HFF-Myc (cell line): ENCODE results near the gene RINL.
"Not testable (repeated sequence)": the region's sequence is repeated elsewhere in the genome, so short reads cannot be mapped to it uniquely, and the experiment has no call there.

ENCODE experiments used
- DNase-seq: peaks from one replicate; pipeline ENCODE4 v3.0.0-alpha.2; 2011; ENCODE audit warnings: low read depth; ENCODE audit errors: extremely low read depth
- H3K4me3 ChIP-seq: replicated peaks from 2 replicates; pipeline ENCODE4 v1.5.1; 2011; ENCODE audit warnings: low read depth, mild to moderate bottlenecking, control low read depth, low read length
- TF ChIP-seq, protein P1 (sequence below): IDR thresholded peaks from 2 replicates; pipeline ENCODE4 v1.5.1; 2012; ENCODE audit warnings: mild to moderate bottlenecking, low read depth, low read length, control low read depth; ENCODE audit errors: missing control alignments

Gene RINL

DNA sequence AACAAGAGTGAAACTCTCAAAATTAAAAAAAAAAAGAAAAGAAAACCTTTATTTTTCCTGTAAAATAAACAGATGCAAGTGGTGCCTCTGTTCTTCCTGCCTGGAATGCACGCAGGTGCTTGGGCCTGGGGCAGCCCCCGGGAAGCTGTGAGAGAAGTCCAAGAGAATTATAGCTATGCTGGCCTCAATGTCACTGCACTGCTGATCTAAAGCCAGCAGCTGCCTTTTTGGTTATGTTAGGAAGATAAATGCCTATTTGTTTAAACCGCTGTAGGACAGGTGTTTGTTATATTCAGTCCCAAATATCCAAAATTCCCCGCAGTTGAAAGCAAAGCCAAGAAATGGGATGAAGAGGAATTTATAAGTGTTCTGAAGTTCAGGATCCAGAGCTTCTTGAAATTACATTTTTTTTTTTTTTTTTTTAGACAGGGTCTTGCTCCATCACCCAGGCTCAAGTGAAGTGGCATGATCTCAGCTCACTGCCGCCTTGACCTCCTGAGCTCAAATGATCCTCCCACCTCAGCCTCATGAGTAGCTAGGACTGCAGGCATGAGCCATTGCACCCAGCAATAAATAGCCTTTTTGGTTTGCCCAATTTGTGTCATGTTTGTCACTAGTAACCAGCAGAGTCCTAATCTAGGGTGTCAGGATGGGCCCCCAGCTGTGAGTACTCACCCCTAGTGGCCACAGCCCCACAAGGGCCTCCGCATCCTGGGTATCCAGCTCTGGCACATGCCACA lies 2.2 kb downstream of the RINL start:
- DNase-seq = no peak
- TF ChIP-seq, protein P1, sequence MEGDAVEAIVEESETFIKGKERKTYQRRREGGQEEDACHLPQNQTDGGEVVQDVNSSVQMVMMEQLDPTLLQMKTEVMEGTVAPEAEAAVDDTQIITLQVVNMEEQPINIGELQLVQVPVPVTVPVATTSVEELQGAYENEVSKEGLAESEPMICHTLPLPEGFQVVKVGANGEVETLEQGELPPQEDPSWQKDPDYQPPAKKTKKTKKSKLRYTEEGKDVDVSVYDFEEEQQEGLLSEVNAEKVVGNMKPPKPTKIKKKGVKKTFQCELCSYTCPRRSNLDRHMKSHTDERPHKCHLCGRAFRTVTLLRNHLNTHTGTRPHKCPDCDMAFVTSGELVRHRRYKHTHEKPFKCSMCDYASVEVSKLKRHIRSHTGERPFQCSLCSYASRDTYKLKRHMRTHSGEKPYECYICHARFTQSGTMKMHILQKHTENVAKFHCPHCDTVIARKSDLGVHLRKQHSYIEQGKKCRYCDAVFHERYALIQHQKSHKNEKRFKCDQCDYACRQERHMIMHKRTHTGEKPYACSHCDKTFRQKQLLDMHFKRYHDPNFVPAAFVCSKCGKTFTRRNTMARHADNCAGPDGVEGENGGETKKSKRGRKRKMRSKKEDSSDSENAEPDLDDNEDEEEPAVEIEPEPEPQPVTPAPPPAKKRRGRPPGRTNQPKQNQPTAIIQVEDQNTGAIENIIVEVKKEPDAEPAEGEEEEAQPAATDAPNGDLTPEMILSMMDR = no peak
- H3K4me3 ChIP-seq = no peak overlapping the region

DNA sequence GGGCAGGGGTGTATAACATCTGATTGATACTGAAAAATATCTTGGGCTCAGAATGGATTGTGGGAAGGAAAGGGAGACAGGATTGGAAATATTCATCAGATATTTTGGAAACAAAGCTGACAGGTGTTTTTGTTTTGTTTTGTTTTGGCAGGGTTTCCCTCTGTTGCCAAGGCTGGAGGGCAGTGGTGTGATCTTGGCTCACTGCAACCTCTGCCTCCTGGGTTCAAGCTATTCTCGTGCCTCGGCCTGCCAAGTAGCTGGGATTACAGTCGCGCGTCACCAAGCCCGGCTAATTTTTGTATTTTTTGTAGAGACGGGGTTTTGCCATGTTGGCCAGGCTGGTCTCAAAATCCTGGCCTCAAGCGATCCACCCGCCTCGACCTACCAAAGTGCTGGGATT lies 4.7 kb downstream of the RINL start:
- not testable (repeated sequence) for H3K4me3 ChIP-seq, DNase-seq

DNA sequence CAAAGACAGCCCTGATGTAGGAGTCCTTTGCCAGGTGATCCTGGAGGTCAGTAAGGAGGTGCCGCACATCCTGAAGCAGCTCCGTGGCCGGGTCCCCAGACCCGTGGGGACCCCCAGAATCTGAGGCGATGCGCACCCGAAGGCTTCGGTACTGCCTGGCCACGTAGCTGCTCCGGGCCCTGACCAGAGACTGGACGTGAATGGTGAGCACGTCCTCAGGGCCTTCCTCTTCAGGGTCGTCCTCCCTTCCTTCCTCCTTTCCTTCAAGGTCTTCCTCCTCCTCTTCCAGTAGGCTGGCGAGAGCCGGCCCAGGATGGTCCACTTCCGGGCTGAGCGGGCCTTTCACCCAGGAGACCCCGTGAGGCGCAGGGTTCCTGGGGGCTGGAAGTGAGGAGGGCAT lies 7.5 kb downstream of the RINL start:
- TF ChIP-seq, protein P1 = no peak
- DNase-seq = no peak
- no peak overlapping the region for H3K4me3 ChIP-seq

DNA sequence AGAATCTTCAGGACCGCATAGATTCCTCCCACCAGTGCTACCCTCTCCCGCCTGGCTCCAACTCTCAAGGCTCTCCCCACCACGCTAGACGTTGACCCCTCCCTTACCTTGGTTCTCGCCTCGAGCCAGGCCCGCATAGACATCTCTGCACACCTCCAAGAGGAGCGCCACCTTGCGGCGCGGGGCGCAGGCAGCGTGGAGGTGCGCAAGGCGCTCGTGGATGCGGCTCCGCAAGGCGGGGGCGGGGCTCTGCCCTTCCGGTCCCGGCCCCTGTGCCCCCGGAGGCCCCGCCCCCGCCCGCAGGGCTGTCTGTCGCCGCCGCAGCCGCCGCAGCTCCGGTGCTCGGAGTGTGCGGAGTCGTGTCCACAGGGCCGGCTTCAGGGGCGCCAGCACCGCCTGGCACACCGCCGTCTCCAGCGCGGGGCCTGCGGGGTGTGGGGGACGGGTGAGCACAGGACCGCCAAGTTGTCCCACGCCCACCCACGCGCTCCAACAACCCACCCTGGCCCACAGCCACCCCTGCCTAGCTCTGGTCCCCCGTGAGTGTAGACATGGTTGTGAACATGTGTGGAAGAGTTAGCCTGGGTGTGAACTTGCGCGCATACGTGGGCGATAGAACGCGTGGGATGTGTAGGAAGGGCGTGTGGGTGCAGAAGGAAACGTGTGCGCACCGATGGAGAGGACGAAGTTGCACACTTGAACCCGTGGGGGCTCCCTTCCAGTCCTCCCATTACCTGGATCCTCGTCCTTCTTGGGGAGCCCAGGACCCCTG lies 8.1 kb downstream of the RINL start:
- TF ChIP-seq, protein P1 = peak; percentile 78
- peak overlapping the region; percentile 48 for H3K4me3 ChIP-seq
- DNase-seq = peak; percentile 31

DNA sequence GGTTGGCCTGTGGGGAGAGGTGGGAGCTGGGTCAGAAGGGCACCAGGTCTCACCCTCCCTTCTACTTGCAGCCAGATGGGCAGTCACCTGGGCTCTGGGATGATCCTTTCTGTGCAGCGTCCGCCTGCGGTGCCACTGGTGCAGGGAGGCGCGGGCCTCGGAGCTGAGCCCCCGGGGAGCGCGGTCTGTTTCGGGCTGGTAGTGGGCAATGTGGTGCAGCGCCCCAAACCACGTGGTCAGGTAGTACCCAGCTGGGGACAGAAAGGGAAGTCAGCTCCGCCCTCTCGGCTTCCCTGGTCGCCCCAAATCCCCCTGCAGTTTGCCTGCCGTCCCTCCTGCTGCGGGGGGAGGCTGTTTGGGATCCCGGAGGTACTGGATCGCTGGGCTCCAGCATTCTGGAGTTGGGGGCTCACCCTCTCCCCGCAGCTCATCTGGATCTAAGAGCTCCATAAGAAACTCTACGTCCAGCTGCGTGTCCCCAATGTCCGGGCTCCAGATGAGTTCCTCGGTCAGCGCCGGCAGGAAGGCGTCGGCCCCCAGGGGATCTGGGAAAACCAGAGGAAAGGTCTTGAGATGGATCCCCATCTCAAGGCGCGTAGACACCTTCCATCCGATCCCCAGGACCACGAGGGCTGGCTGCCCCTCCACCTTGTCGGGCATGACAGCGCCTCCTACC lies 8.8 kb downstream of the RINL start:
- peak overlapping the region; percentile 48 for H3K4me3 ChIP-seq
- TF ChIP-seq, protein P1 = no peak
- DNase-seq = no peak

DNA sequence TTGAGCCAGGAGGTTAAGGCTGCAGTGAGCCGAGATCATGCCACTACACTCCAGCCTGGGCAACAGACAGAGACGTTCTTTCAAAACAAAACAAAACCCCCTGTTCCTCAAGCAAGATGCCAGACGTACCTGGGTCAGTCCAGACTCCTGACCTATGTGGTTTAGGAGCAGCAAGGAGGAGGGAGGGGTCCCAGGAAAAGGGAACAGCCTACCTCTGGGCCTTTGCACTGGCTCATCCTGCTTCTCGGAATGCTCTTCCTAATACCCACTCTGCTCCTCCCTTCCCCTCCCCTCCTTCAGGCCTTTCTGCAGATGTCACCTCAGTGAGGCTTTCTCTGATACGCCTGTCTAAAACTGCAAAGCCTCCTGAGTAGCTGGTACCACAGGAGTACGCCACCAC lies 9.5 kb downstream of the RINL start:
- TF ChIP-seq, protein P1 = no peak
- peak overlapping the region; percentile 48; the same call in 1 of the 2 replicates for H3K4me3 ChIP-seq
- DNase-seq = no peak
